ENCODE results near the gene C4orf51. TPM values are rescaled to one million over a fixed set of nuclear protein-coding genes. Genes with fewer than 3 reads are reported as not detected.
"Not testable (repeated sequence)": the region's sequence is repeated elsewhere in the genome, so short reads cannot be mapped to it uniquely, and the experiment has no call there.

Gene C4orf51
- total RNA-seq: 0.07 TPM in 1 of 2 replicates, not detected in the other

DNA sequence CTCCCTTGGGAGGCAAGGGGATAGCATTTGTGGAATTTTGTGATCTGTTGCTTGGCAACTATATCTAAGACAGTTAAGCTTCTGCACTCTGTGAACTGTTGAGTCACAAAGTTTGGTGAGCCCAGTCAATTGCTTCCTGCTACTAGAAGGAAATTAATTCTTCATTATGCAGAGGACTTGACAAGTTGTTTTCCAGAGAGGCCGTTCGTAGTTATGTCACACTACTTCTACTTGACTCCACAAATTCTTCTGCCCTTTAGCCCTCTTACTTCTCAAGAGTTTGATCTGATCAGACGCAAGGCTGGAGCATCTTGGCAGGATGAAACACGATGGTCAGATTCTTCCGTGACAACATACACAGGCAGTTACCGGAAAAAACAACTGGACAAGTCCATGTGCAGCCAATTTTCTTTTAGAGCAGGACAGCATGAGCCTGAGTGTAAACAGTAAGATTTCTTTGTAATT, at the start of gene C4orf51:
C4orf51 (plus strand) TSS at position 156 of the 465 bp plus-strand sequence; CDS start at position 214, 58 bp downstream.
- DNase-seq (ENCODE audit: low read depth, low spot score): peak; percentile 59

DNA sequence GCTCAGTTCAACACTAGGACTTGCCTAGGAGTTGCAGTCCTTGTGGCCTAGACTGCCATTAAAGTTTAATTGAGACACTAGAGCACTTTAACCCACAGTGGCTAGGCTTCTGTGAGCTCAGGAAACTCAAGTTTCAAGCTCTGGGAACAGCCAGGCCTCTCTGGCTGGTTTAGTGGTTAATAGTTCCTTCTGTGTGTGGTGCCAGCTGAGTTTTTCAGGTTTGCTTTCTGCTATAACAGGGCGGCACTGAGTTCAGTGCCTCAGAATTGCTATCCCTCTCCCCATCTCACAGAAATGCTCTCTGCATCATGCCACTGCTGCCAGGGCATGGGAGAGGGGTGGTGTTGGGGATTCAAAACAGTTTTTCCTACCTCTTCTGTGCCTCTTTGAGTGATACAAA, 44.8 kb upstream of the C4orf51 start:
- DNase-seq (ENCODE audit: low read depth, low spot score): no peak

DNA sequence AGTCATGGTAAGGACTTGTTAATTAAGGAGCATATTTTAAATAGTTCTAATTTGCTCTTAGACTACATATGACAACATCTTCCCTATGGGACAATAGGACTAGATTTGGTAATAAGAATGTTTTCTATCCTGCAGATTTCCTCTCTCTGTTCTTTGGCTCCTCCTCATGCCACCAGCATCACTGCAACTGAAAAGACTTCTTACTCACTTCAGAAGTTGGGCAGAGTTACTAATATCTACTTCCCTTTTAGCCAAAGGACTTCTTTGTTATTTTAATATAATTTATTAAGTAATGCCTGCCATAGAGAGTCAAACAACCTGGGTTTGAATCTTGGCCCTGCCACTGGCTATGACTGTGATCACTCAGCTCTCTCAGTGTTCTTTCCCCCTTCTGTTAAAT, 44.3 kb upstream of the C4orf51 start:
- DNase-seq (ENCODE audit: low read depth, low spot score): no peak

DNA sequence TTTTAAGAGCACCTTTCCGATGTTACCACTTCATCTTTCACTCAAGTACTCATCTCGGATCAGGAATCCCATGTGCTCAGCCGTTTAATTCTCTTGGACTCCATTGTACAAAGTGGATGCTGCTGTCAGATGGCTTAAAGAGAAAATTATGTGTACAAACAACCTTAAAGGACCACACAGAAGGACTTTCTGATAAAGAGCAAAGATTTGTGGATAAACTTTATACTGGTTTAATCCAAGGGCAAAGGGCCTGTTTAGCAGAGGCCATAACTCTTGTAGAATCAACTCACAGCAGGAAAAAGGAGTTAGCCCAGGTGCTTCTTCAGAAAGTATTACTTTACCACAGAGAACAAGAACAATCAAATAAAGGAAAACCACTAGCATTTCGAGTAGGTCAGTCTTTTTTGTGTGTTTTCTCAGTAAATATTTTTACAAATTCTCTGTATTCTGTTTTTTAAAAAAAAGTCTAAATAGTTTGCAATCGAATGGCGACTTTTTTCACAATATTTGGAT, 40.7 kb upstream of the C4orf51 start:
- DNase-seq (ENCODE audit: low read depth, low spot score): no peak

DNA sequence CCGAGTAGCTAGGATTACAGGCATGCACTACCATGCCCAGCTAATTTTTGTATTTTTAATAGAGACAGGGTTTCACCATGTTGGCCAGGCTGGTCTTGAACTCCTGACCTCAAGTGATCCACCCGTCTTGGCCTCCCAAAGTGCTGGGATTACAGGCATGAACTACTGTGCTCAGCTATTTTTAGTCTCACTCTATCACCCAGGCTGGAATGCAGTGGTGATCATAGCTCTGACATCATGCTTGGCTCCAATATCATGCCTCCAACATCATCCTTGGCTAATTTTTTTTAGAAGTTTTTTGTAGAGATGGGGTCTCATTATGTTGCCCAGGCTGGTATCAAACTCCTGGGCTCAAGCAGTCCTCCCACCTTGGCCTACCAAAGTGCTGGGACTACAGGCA, 39.7 kb upstream of the C4orf51 start:
- DNase-seq (ENCODE audit: low read depth, low spot score): not testable (repeated sequence)

DNA sequence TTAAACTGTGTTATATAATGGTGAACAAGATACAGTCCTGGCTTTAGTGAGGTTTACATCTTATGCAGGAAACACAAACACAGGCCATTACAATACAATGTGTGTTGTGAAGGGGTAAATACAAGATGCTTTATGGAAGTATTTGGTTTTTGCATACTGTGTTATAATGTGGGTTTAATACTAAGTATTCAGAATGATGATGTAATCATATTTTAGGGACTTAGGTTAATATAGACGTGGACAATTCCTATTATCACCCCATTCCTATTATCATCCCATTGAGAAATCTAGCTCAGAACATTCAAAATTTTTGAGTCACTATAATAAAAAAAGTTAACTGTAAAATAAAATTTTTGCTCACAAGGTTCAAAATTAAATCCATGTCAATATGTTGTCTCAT, 36.7 kb upstream of the C4orf51 start:
- no peak for DNase-seq (ENCODE audit: low read depth, low spot score)

DNA sequence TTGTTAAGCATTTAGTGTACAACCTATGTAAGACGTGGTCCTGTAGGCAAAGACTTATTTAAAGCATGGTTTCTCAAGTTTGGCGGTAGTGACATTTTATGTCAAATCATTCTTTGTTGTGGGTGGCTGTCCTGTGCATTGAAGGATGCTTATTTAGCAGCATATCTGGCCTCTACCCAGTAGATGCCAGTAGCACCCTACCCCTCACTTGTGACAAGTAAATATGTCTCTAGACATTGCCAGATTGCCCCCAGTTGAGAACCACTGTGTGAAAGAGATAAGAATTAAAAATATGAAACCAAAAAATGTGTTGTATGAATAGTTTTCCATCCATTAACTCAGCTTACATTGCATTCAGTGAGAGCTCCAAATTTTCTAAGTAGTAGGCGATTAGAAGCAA, 35.2 kb upstream of the C4orf51 start:
- DNase-seq (ENCODE audit: low read depth, low spot score): no peak

DNA sequence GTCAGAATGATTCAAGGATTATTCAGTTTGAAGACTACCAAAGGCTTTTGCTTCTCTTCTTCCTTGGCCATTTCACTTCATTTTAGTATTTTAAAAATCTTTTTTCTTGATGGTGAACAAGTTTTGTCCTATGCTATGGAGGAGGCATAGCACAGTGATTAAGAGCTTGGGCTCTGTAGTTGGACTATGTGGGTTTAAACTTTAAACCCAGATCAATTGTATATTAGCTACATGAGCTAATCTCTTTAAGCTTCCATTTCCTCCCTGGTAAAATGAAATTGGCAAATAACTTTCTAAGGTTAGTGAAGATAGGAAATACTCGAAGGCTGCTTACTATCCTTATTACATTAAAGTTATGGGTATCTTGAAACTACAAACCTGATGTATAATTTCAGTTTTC, 23.8 kb upstream of the C4orf51 start:
- DNase-seq (ENCODE audit: low read depth, low spot score): no peak

DNA sequence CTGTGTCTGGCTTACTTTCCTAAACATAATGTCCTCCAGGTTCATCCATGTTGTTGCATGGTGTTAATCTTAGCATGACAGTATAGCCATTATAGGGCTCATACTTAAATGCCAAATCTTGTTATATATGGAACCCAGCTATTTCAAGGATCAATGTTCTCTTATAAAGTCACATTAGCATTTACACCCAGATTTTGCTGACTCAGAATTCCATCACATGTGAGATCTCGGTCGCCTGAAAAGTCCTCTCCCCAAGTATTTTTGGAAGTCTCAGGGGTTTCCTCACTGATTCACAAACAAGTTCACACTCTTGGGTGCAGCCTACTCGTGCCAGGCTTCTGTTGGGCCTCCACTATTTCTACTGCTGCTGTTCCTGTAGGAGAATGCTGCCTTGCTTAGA, 19.9 kb upstream of the C4orf51 start:
- DNase-seq (ENCODE audit: low read depth, low spot score): no peak

DNA sequence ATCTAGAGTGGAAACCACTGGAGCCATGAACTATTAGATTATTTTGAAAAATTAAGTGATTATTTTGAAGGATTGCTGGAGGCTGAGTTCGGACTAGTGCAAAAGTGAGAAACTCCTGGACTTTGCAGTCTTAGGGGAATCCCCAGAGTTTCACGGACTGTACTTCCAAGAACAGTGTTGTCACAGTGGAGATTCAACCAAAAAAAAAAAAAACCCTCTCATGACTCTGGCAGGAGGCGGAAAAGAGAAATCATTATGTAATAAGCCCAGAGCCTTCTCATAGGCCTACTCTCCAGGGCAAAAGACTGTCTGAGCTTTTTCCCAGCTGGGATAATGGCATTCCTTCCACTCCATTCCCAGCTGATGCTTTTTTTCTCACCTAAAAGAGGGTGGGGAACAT, 16.8 kb upstream of the C4orf51 start:
- DNase-seq (ENCODE audit: low read depth, low spot score): no peak

DNA sequence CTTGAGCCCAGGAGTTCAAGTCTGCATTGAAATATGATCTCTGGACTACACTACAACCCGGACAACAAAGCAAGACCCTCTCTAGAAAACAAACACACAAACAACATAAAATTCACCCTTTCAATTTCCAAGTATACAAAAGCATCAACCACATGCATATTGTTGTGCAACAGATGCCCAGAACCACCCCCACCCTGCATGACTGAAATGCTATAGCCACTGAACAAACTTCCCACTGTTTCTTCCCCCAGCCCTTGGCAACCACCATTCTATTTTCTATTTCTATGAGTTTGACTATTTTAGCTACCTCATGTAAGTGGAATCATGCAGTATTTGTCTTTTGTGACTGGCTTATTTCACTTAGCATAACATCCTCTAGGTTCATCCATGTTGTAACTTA, 14.2 kb upstream of the C4orf51 start:
- DNase-seq (ENCODE audit: low read depth, low spot score): no peak

DNA sequence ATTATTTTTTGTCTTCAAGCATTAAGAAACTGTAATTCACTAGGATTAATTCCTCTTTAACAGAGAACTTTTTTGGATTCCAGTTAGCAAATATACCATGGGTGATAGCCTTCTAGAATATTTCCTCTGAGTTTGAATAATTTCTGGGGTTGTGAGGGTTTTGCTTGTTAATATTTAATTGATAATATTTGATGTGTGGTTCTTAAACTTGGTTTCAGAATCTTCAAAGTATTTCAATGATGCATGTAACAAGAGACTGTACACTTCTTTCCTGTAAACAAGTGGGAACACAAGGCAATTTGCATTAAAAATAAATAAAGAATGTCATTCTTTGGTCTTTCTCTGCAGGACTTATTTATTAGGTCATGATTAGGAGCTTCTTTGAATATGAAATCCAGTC, 9.5 kb upstream of the C4orf51 start:
- no peak for DNase-seq (ENCODE audit: low read depth, low spot score)

DNA sequence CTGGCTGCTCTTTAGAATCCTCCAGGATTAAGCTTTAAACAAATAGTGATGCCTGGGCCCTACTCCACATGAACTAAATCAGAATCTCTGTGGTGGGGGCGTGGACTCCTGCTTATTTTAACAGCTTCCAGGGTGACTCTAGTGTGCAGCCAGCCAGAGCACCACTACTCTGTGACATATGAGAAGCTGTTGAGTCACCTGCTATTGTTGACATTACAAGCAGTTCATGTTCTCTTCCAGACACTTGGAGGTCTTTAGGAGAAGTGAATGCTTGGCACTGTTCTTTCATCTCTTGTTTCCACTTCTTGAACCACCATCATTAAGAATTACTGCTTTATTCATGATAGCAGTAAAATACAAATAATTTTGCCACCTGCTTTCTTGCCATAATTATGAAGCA, 426 bp upstream of the C4orf51 start:
- peak; percentile 29 for DNase-seq (ENCODE audit: low read depth, low spot score)

DNA sequence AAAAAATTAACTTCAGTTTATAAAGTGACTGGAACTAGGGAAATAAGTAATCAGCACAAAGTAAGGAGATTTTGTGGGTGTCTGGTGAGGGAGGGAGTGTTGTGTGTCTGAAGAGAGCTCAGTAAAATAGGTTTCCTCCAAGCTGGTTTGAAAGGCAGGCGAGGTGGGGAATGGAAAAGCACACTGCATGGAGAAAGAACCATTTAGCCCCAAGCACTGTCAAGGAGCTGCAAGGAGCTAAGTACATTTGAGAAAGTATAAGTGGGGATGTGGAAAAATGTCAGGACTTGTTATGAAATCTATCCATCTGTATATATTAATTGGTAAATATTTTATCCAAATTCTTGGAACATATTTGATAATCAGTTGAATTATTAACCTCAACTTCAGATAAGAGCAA, 956 bp downstream of the C4orf51 start:
- no peak for DNase-seq (ENCODE audit: low read depth, low spot score)

DNA sequence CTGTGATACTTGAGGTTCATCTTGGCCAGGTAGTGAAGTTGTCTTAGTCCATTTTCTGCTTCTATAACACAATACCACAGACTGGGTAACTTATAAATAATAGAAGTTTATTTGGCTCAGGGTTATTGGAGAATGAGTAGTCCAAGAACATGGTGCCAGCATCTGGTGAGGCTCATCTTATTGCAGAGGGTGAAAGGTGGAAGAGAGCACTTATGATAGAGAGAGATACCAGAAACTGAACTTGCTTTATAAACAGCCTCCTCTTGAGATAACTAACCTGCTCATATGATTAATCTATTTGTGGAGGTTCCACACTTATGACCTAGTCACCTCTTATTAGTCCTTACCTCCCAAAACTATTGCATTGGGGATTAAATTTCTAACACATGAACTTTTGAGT, 1.6 kb downstream of the C4orf51 start:
- DNase-seq (ENCODE audit: low read depth, low spot score): no peak

DNA sequence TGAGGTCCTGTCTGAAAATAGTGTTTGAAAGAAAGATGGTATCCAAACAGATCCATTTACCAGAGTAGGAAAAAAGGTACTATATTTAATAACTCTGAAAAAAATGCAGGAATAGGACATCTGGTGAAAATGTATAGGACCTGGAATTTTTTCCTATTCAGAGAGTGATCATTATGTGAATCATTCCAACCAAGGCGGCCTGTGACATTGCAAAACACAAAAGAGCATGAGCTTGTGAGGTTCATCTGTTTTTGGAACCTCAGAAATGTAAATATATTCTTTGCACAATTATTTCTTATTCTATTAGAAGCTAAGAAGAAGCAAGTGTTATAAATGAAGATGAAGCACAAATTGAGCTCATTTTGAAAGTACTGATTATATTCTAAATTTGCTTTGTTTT, 2.0 kb downstream of the C4orf51 start:
- no peak for DNase-seq (ENCODE audit: low read depth, low spot score)

DNA sequence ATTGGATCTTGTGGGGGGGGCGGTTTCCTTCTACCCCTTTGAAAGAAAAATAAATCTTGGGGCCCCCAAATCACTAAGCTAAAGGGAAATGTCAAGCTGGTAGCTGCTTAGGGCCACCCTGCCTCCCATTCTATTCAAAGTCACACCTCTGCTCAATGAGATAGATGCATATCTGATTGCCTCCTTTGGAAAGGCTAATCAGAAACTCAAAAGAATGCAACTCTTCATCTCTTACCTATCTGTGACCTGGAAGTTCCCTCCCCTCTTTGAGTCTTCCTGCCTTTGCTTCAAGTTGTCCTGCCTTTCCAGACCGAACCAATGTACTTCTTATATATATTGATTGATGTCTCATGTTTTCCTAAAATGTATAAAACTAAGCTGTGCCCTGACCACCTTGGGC, 7.0 kb downstream of the C4orf51 start:
- no peak for DNase-seq (ENCODE audit: low read depth, low spot score)

DNA sequence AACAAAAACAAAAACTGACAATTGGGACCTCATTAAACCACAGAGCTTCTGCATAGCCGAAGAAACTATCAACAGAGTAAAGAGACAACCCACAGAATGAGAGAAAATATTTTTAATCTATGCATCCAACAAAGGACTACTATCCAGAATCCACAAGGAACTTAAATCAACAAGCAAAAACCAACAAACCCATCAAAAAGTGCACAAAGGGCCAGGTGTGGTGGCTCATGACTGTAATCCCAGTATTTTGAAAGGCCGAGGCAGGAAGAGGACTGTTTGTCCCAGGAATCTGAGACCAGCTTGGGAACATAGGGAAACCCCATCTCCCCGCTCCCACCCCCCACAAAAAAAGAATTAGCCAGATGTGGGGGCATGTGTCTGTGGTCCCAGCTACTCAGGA, 10.7 kb downstream of the C4orf51 start:
- no peak for DNase-seq (ENCODE audit: low read depth, low spot score)

DNA sequence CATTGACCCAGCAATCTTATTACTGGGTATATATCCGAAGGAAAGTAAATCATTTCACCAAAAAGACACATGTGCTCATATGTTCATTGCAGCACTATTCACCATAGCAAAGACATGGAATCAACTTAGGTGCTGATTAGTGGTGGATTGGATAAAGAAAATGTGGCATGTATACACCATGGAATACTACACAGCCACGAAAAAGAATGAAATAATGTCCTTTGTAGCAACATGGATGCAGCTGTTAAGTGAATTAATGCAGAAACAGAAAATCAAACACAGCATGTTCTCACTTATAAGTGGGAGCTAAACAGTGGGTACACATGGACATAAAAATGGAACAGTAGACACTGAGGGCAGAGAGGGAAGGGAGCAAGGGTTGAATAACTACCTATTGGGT, 11.5 kb downstream of the C4orf51 start:
- not testable (repeated sequence) for DNase-seq (ENCODE audit: low read depth, low spot score)

DNA sequence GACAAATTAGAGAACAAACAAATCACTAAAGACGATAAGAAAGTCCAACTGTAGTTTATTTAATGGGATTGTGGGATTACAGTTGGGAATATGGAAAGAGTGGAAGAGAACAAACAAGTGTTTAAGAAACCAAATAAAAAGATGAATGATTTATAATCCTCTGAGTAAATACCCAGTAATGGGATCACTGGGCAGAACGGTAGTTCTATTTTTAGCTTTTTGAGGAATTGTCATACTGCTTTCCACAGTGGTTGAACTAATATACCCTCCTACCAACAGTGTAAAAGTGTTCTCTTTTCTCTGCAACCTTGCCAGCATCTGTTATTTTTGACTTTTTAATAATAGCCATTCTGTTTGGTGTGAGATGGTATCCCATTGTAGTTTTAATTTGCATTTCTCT, 15.0 kb downstream of the C4orf51 start:
- no peak for DNase-seq (ENCODE audit: low read depth, low spot score)

DNA sequence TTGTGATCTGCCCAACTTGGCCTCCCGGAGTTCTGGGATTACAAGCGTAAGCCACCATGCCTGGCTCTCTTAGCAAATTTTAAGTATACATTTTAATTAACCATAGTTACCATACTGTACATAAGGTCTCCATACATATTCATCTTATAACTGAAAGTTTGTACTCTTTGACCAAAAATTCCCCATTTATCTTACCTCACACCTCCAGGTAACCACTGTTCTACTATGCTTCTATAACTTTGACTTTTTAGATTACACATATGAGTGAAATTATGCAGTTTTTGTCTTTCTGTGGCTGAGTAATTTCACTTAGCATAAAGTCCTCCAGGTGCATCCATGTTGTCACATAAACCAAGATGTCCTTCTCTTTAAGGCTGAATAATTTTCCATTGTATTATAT, 17.4 kb downstream of the C4orf51 start:
- no peak for DNase-seq (ENCODE audit: low read depth, low spot score)

DNA sequence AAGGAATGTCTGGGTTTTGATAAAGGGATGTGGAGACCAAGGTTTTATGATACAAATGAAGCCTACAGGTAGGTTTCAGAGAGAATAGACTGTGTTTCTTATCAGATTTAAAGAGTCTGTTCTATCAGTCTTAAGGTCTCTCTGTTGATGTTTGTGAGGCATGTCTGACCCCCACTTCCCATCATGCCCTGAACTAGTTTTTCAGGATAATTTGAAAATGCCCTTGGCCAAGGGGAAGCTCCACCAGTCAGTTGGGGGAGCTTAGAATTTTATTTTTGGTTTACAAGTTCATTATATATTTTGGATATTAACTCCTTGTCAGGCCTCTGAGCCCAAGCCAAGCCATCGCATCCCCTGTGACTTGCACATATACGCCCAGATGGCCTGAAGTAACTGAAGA, 18.6 kb downstream of the C4orf51 start:
- DNase-seq (ENCODE audit: low read depth, low spot score): no peak

DNA sequence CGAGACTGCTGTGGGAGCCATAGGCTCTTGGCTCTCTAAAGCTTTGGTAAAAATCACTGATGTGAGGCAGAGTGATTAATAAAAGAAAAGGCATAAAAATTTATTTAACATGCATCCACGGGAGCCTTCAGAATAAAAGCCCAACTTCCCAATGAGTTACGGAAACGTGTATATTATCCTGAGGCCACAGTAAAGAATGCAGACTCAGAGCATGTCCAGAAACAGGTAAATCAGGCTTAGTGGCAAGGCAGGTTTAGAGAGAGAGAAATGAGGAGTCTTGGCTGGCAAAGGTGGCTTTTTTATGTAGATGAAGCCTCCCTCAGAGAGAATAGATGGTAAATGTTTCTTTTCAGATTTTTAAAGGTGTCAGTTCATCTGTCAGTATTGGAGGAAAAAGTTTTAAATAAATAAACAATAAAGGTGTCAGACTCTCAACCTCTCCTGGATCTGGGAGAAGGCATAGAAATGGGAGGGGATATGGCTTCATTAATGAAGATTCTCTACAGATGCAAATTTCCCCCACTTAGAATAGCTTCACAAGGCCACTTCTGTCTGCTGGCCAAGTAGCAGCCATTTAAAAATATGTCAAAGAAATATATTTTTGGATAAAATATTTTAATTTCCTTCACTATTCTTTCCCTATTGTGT, 24.0 kb downstream of the C4orf51 start:
- DNase-seq (ENCODE audit: low read depth, low spot score): no peak

DNA sequence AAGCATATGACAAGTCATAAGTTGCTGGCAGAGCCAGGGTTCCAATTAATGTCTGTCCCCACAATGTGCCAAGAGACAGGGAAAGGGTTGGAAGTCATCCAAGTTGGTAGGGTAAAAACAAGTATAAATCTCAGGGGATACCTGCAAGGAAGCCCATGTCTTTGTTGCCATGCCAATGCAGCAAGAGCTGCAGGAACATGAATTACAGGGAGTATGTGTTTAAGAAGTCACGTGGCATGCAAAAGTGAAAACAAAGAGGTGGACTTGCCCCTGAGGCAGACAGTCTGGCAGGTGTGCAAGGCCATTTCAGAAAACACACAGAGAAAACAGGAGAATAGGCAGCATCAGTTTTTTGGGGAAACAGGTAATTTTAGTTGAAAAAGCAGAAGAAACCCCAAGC, 29.4 kb downstream of the C4orf51 start:
- no peak for DNase-seq (ENCODE audit: low read depth, low spot score)
